ENCODE measurements around the gene ITPR2.

The ITPR2 gene

DNA sequence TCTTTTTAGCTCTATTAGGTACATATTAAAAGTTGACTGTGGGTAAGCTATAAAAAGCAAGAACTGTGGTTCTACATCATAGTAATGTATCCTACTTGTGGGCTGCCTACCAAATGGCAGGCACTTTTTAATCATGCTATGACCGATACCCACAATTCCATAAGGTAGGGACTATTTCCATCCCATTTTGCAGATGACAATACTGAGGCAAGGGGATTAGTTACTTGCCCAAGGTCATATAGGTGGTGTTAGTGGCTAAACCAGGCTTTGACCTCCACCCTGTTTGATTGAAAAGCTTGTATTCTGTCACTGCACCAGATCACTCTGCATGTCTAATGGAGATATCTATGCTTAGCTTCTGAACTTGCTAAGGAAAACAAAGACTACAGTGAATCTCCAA lies 485.7 kb downstream of the ITPR2 start:
- TF ChIP-seq EZH2 (IDR thresholded peaks at IDR 0.05; ENCODE audit: borderline replicate concordance, low read length) = no peak
- TF ChIP-seq, protein P1, sequence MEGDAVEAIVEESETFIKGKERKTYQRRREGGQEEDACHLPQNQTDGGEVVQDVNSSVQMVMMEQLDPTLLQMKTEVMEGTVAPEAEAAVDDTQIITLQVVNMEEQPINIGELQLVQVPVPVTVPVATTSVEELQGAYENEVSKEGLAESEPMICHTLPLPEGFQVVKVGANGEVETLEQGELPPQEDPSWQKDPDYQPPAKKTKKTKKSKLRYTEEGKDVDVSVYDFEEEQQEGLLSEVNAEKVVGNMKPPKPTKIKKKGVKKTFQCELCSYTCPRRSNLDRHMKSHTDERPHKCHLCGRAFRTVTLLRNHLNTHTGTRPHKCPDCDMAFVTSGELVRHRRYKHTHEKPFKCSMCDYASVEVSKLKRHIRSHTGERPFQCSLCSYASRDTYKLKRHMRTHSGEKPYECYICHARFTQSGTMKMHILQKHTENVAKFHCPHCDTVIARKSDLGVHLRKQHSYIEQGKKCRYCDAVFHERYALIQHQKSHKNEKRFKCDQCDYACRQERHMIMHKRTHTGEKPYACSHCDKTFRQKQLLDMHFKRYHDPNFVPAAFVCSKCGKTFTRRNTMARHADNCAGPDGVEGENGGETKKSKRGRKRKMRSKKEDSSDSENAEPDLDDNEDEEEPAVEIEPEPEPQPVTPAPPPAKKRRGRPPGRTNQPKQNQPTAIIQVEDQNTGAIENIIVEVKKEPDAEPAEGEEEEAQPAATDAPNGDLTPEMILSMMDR (IDR thresholded peaks at IDR 0.05; ENCODE audit: low read length) = no peak
- Histone ChIP-seq H3K9ac (ENCODE audit: low read length) (no peak overlapping the region), H4K20me1 (ENCODE audit: insufficient read depth, low read length) (no peaks in the 10 kb centered on the region), H3F3A (ENCODE audit: insufficient read depth, low read length) (no peaks in the 10 kb centered on the region), H3K79me2 (ENCODE audit: insufficient read depth, low read length) (no peaks in the 10 kb centered on the region), H3K4me2 (ENCODE audit: low read length) (no peak overlapping the region), H3K27me3 (ENCODE audit: insufficient read depth, low read length) (no peaks in the 10 kb centered on the region), H3K27ac (ENCODE audit: low read depth, low read length, poor library complexity, severe bottlenecking) (no peak overlapping the region), H3K4me3 (ENCODE audit: low read depth, low read length, poor library complexity, severe bottlenecking) (no peak overlapping the region), H3K4me1 (ENCODE audit: insufficient read depth, low read length, severe bottlenecking) (no peaks in the 10 kb centered on the region), H3K9me2 (ENCODE audit: low read depth, low read length) (no peaks in the 10 kb centered on the region), H3K9me3 (ENCODE audit: low read length) (no peaks in the 10 kb centered on the region), H3K36me3 (ENCODE audit: insufficient read depth, low read length) (no peaks in the 10 kb centered on the region), H2AFZ (ENCODE audit: low read length) (no peak overlapping the region)

DNA sequence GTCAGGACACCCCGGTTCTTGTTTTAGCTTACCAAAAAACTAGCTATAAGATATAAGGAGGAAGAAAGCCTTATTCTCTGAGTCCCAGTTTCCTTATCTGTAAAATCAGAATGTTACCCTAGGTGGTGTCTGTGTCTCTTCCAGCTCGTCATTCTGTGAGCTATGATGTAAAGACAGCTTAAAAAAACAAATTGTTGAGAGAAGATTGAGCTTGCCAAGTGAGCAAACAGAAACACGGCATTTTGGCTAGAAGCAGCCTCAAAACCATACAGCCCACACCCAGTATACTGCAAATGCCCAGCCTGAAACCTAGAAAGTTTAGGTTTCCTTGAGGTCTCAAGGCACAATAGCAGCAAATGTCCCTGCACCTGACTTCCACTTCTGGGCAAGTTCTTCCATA lies 486.3 kb downstream of the ITPR2 start:
- no peak overlapping the region for H3K27ac ChIP-seq (ENCODE audit: low read depth, low read length, poor library complexity, severe bottlenecking)
- no peak overlapping the region for H3K4me2 ChIP-seq (ENCODE audit: low read length)
- H3F3A ChIP-seq (ENCODE audit: insufficient read depth, low read length) = no peaks in the 10 kb centered on the region
- TF ChIP-seq, protein P1 (IDR thresholded peaks at IDR 0.05; ENCODE audit: low read length) = no peak
- TF ChIP-seq EZH2 (IDR thresholded peaks at IDR 0.05; ENCODE audit: borderline replicate concordance, low read length) = no peak
- H4K20me1 ChIP-seq (ENCODE audit: insufficient read depth, low read length) = no peaks in the 10 kb centered on the region
- H3K79me2 ChIP-seq (ENCODE audit: insufficient read depth, low read length) = no peaks in the 10 kb centered on the region
- no peak overlapping the region for H3K9ac ChIP-seq (ENCODE audit: low read length)
- no peak overlapping the region for H3K4me3 ChIP-seq (ENCODE audit: low read depth, low read length, poor library complexity, severe bottlenecking)
- H3K4me1 ChIP-seq (ENCODE audit: insufficient read depth, low read length, severe bottlenecking) = no peaks in the 10 kb centered on the region
- no peaks in the 10 kb centered on the region for H3K36me3 ChIP-seq (ENCODE audit: insufficient read depth, low read length)
- no peaks in the 10 kb centered on the region for H3K9me3 ChIP-seq (ENCODE audit: low read length)
- H3K9me2 ChIP-seq (ENCODE audit: low read depth, low read length) = no peaks in the 10 kb centered on the region
- H3K27me3 ChIP-seq (ENCODE audit: insufficient read depth, low read length) = no peaks in the 10 kb centered on the region
- no peak overlapping the region for H2AFZ ChIP-seq (ENCODE audit: low read length)

DNA sequence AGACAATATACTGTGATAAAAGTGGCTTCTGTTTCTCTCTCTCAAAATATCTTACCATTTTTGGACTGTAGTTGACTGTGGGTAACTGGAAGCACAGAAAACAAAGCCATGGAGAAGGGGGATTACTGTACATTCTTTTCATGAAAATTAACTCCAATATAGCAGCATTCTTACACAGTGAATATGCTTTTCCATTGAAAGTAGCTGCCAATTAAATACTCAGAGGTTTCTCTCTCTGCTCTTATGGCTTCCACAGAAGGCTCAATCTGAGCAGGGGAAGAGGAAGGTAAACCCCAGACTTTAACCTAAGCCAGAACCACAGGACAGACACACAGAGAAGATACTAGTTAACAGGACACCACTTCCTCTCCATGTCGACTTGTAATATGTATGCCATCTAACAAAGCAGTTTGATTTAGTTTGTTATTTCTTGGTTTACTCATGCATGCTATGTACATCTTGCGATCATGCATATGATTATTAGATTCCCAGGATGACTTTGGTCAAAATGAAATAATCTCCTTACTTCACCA lies 487.5 kb downstream of the ITPR2 start:
- no peak overlapping the region for H3K9ac ChIP-seq (ENCODE audit: low read length)
- no peak overlapping the region for H2AFZ ChIP-seq (ENCODE audit: low read length)
- no peaks in the 10 kb centered on the region for H3K9me3 ChIP-seq (ENCODE audit: low read length)
- H3F3A ChIP-seq (ENCODE audit: insufficient read depth, low read length) = no peaks in the 10 kb centered on the region
- H3K4me2 ChIP-seq (ENCODE audit: low read length) = no peak overlapping the region
- H4K20me1 ChIP-seq (ENCODE audit: insufficient read depth, low read length) = no peaks in the 10 kb centered on the region
- no peaks in the 10 kb centered on the region for H3K4me1 ChIP-seq (ENCODE audit: insufficient read depth, low read length, severe bottlenecking)
- no peaks in the 10 kb centered on the region for H3K36me3 ChIP-seq (ENCODE audit: insufficient read depth, low read length)
- TF ChIP-seq, protein P1 (IDR thresholded peaks at IDR 0.05; ENCODE audit: low read length) = no peak
- no peak for TF ChIP-seq EZH2 (IDR thresholded peaks at IDR 0.05; ENCODE audit: borderline replicate concordance, low read length)
- no peaks in the 10 kb centered on the region for H3K79me2 ChIP-seq (ENCODE audit: insufficient read depth, low read length)
- H3K27ac ChIP-seq (ENCODE audit: low read depth, low read length, poor library complexity, severe bottlenecking) = no peak overlapping the region
- H3K4me3 ChIP-seq (ENCODE audit: low read depth, low read length, poor library complexity, severe bottlenecking) = no peak overlapping the region
- no peaks in the 10 kb centered on the region for H3K27me3 ChIP-seq (ENCODE audit: insufficient read depth, low read length)
- no peaks in the 10 kb centered on the region for H3K9me2 ChIP-seq (ENCODE audit: low read depth, low read length)

All from OCI-LY1 (cell line).